K562 (cell line): Measurements from ENCODE around the gene ARG1. TPM values are rescaled to one million over a fixed set of nuclear protein-coding genes. Genes with fewer than 3 reads are reported as not detected.

Source experiments
- ATAC-seq: fragments of 200-7000 bp; cut with Tn5 transposase; 3 replicates; pipeline ENCODE4 v1.9.1; 2020; ENCODE audit warnings: moderate library complexity
- BruUV-seq: library from RNA; stranded (reverse); fragments of 400-500 nt; replicated peaks from 2 replicates; lab custom pipeline; 2021; lab: Mats Ljungman, UMichigan
- CTCF ChIA-PET: fragments of 300-600 bp; formaldehyde crosslinking; extraction: SDS; loops from one replicate; lab custom pipeline; 2021; ENCODE audit warnings: low intra/inter-chr PET ratio; lab: Yijun Ruan, JAX
- POLR2A ChIA-PET: fragments of 300-600, 350-650 bp; sonication (Branson Sonifier 250); formaldehyde crosslinking; extraction: SDS; loops from one replicate; lab custom pipeline; 2021; ENCODE audit warnings: antibody characterized with exemption, inconsistent platforms; lab: Yijun Ruan, JAX
- DNase-seq, 4 experiments: peaks; one replicate each; pipeline versions ENCODE4 v3.0.0 to v3.0.0-alpha.2; 2011 to 2018; ENCODE audit warnings: low spot score in 3 of 4, mixed read lengths in 3 of 4; ENCODE audit errors: extremely low read depth in 1 of 4
- FAIRE-seq: peaks from 2 replicates; lab custom pipeline; 2011; peaks lifted over from hg19 to GRCh38; lab: Jason Lieb, UNC
- H2AFZ ChIP-seq: 2 replicates; pipeline ENCODE4 v1.6.0; 2011; ENCODE audit warnings: low read depth, low read length, control low read depth, inconsistent platforms
- H3K27ac ChIP-seq: fragments of 200-600 bp; 3 replicates; pipeline ENCODE4 v1.8.0; 2011; ENCODE audit warnings: low read depth, mild to moderate bottlenecking, control low read depth, inconsistent platforms, low read length, moderate library complexity, mixed read lengths; ENCODE audit errors: extremely low read depth
- H3K27me3 ChIP-seq, 2 experiments: fragments of 300-600 bp in 1 of 2; 2 replicates in 1 of 2; 3 replicates in 1 of 2; pipeline versions ENCODE4 v1.6.0 to v1.8.0; 2011; ENCODE audit warnings: inconsistent platforms in 2 of 2, low read length in 2 of 2, mild to moderate bottlenecking in 1 of 2, mixed read lengths in 1 of 2, moderate library complexity in 1 of 2; ENCODE audit not compliant: control insufficient read depth in 2 of 2, insufficient read depth in 2 of 2
- H3K36me3 ChIP-seq: fragments of 300-600 bp; 3 replicates; pipeline ENCODE4 v1.8.0; 2011; ENCODE audit warnings: mild to moderate bottlenecking, low read length, inconsistent platforms; ENCODE audit not compliant: control insufficient read depth, insufficient read depth
- H3K4me1 ChIP-seq, 2 experiments: fragments of 200-600 bp in 1 of 2; replicated peaks in 1 of 2; 2 replicates in 1 of 2; 3 replicates in 1 of 2; pipeline versions ENCODE4 v1.5.1 to v1.8.0; 2011; ENCODE audit warnings: inconsistent platforms in 2 of 2, low read length in 2 of 2, mild to moderate bottlenecking in 1 of 2, mixed read lengths in 1 of 2, moderate library complexity in 1 of 2; ENCODE audit not compliant: control insufficient read depth in 2 of 2, insufficient read depth in 2 of 2
- H3K4me2 ChIP-seq: 2 replicates; pipeline ENCODE4 v1.6.1; 2011; ENCODE audit warnings: low read length, control low read depth, inconsistent platforms, mixed read lengths; ENCODE audit not compliant: insufficient read depth
- H3K4me3 ChIP-seq: fragments of 200-600 bp; sonication (generic), shearing (Covaris generic); 2 replicates; pipeline ENCODE4 v1.5.1; 2016; ENCODE audit warnings: control low read depth, inconsistent platforms
- H3K79me2 ChIP-seq: fragments of 200-600 bp; 3 replicates; pipeline ENCODE4 v1.8.0; 2011; ENCODE audit warnings: low read length, inconsistent platforms; ENCODE audit not compliant: control insufficient read depth, insufficient read depth
- H3K9ac ChIP-seq, 2 experiments: 2 replicates each; pipeline versions ENCODE4 v1.6.0 to v1.6.1; 2011; ENCODE audit warnings: low read depth in 2 of 2, low read length in 2 of 2, control low read depth in 1 of 2, inconsistent platforms in 1 of 2, mild to moderate bottlenecking in 1 of 2, mixed read lengths in 1 of 2; ENCODE audit not compliant: insufficient read depth in 1 of 2
- H3K9me1 ChIP-seq: one replicate; pipeline ENCODE4 v1.6.0; 2011; ENCODE audit warnings: inconsistent platforms, mild to moderate bottlenecking, low read length, moderate library complexity; ENCODE audit not compliant: control insufficient read depth, insufficient read depth
- H3K9me3 ChIP-seq: replicated peaks from 2 replicates; pipeline ENCODE4 v1.5.1; 2011; ENCODE audit warnings: low read depth, low read length, inconsistent platforms; ENCODE audit not compliant: control insufficient read depth, insufficient read depth
- H4K20me1 ChIP-seq: replicated peaks from 2 replicates; pipeline ENCODE4 v1.6.1; 2011; ENCODE audit warnings: low read length, inconsistent platforms, mixed read lengths; ENCODE audit not compliant: control insufficient read depth, insufficient read depth
- ARHGAP35 ChIP-seq: fragments of 450-650 bp; IDR thresholded peaks from 2 replicates; pipeline ENCODE4 v1.6.1; 2018; ENCODE audit not compliant: partially characterized antibody
- CBFA2T2 ChIP-seq: fragments of 450-650 bp; conservative IDR thresholded peaks from 2 replicates; pipeline ENCODE4 v1.6.1; 2017; ENCODE audit warnings: mild to moderate bottlenecking
- POLR2AphosphoS5 ChIP-seq: IDR thresholded peaks from 2 replicates; pipeline ENCODE4 v1.6.1; 2011; ENCODE audit warnings: mild to moderate bottlenecking, low read depth, low read length, moderate library complexity; ENCODE audit not compliant: control insufficient read depth, insufficient read depth
- POLR3A ChIP-seq: IDR thresholded peaks from 2 replicates; pipeline ENCODE4 v1.6.1; 2011; ENCODE audit warnings: borderline replicate concordance, mild to moderate bottlenecking, moderate library complexity; ENCODE audit not compliant: insufficient read length, insufficient read depth; ENCODE audit errors: extremely low read depth
- WGBS: fragments of 100-300 bp; shearing (Covaris generic); methylation state at CpG from one replicate; pipeline ENCODE4 v1.1.6; 2016; ENCODE audit warnings: low coverage, mixed read lengths; ENCODE audit not compliant: insufficient coverage; ENCODE audit errors: missing lambda C conversion rate; 5-methylcytosine and 5-hydroxymethylcytosine counted together
- in situ Hi-C: fragments of 300-500 bp; cut with MboI; formaldehyde crosslinking; loops from 4 replicates; pipeline ENCODE4 v1.15.0; 2018; ENCODE audit warnings: inconsistent platforms, mixed read lengths
- intact Hi-C: fragments of 100-400 bp; cut with micrococcal nuclease; formaldehyde crosslinking; loops from 2 replicates; pipeline ENCODE4 v1.14.2; 2022
- polyA plus RNA-seq, 8 experiments: library from polyadenylated mRNA; depleted of rRNA in 4 of 8; stranded (reverse) in 5 of 8; unstranded in 3 of 8; fragments of >200 nt; fragmentation: Nextera tagmentation in 2 of 8; fragmentation: Illumina TruSeq in 1 of 8; extraction: Ambion mirVana in 2 of 8; extraction: Trizol in 1 of 8; gene quantifications; 2 replicates each; pipeline versions ENCODE4 v1.2.1 to v1.2.3, GENCODE V29; 2011 to 2014; ENCODE audit warnings: inconsistent platforms in 1 of 8, missing spikeins in 1 of 8
- total RNA-seq, 7 experiments: library from RNA; depleted of rRNA in 6 of 7; stranded (reverse); fragments of >200 nt in 6 of 7; fragmentation: Illumina TruSeq in 2 of 7; extraction: Trizol in 2 of 7; gene quantifications; 2 replicates each; pipeline versions ENCODE4 v1.2.1 to v1.2.3, GENCODE V29; 2011 to 2021; ENCODE audit warnings: low replicate concordance in 1 of 7
- TF ChIP-seq, protein P1 (sequence below): sonication (generic); formaldehyde crosslinking; IDR thresholded peaks from 2 replicates; pipeline ENCODE4 v1.9.0; 2022; ENCODE audit warnings: mild to moderate bottlenecking, missing genetic modification reagents
- TF ChIP-seq, protein P2 (sequence below): fragments of 250-450 bp; sonication (Bioruptor Pico); IDR thresholded peaks from 2 replicates; pipeline ENCODE4 v1.4.0; 2020; ENCODE audit warnings: mild to moderate bottlenecking, moderate library complexity, borderline replicate concordance
- TF ChIP-seq, protein P3 (sequence below): sonication (generic); formaldehyde crosslinking; IDR thresholded peaks from 2 replicates; pipeline ENCODE4 v1.8.0; 2022; ENCODE audit warnings: missing genetic modification reagents, mild to moderate bottlenecking, borderline replicate concordance
- TF ChIP-seq, protein P4 (sequence below): fragments of 250-450 bp; sonication (Bioruptor Pico); IDR thresholded peaks from 2 replicates; pipeline ENCODE4 v1.4.0; 2020; ENCODE audit warnings: borderline replicate concordance
- TF ChIP-seq, protein P5 (sequence below): fragments of 250-450 bp; sonication (Bioruptor Pico); IDR thresholded peaks from 2 replicates; pipeline ENCODE4 v1.8.0; 2022; ENCODE audit warnings: inconsistent platforms

ARG1 gene
- total and polyA plus RNA-seq, 9 of the 15 experiments (the other 6 are each of a cell fraction or from before 2014, with no cell fraction given) = 0.03 to 0.20 (median 0.08) TPM; not detected in 3

DNA sequence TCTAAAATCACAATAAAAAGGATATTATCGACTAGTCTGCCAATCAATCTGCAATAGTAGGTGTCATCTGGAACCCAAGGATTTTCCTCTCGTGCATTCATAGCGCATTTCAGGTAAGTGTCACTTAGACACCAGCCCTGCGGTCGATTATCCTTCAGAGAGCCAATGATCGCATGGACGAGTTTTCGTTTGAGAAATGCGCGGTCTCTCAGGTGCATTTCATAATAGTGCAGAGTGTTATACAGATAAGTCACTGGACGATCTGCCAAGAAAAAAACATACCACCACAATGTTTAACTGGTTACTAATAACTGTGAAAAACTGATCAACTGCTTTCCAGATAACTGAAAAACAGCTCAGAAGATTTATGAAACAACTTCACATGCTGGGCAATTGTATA is 21.0 kb downstream of the ARG1 start:
- intact Hi-C loops (no loop called here), in situ Hi-C loops (no loop called here)
- ATAC-seq (no peak), DNase-seq (no peak), FAIRE-seq (no peak)
- Histone ChIP-seq H3K9me1 (no peaks in the 10 kb centered on the region), H3K79me2 (no peaks in the 10 kb centered on the region), H3K4me3 (no peak overlapping the region), H3K4me1 (no peaks in the 10 kb centered on the region), H3K9ac (no peak overlapping the region), H3K9me3 (no peaks in the 10 kb centered on the region), H3K27me3 (no peaks in the 10 kb centered on the region), H2AFZ (no peak overlapping the region), H3K27ac (no peak overlapping the region), H3K36me3 (peaks cover 82% of the 10 kb centered on the region), H3K4me2 (no peak overlapping the region), H4K20me1 (no peaks in the 10 kb centered on the region)
- ChIA-PET CTCF (no interaction called here), POLR2A (no interaction called here)
- TF ChIP-seq, protein P1, sequence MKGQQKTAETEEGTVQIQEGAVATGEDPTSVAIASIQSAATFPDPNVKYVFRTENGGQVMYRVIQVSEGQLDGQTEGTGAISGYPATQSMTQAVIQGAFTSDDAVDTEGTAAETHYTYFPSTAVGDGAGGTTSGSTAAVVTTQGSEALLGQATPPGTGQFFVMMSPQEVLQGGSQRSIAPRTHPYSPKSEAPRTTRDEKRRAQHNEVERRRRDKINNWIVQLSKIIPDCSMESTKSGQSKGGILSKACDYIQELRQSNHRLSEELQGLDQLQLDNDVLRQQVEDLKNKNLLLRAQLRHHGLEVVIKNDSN (CRISPR knock-in tag) = no peak
- TF ChIP-seq CBFA2T2 (no peak), POLR2AphosphoS5 (no peak), POLR3A (no peak), ARHGAP35 (no peak)
- TF ChIP-seq, protein P2, sequence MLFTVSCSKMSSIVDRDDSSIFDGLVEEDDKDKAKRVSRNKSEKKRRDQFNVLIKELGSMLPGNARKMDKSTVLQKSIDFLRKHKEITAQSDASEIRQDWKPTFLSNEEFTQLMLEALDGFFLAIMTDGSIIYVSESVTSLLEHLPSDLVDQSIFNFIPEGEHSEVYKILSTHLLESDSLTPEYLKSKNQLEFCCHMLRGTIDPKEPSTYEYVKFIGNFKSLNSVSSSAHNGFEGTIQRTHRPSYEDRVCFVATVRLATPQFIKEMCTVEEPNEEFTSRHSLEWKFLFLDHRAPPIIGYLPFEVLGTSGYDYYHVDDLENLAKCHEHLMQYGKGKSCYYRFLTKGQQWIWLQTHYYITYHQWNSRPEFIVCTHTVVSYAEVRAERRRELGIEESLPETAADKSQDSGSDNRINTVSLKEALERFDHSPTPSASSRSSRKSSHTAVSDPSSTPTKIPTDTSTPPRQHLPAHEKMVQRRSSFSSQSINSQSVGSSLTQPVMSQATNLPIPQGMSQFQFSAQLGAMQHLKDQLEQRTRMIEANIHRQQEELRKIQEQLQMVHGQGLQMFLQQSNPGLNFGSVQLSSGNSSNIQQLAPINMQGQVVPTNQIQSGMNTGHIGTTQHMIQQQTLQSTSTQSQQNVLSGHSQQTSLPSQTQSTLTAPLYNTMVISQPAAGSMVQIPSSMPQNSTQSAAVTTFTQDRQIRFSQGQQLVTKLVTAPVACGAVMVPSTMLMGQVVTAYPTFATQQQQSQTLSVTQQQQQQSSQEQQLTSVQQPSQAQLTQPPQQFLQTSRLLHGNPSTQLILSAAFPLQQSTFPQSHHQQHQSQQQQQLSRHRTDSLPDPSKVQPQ (CRISPR knock-in tag) = no peak
- TF ChIP-seq, protein P3, sequence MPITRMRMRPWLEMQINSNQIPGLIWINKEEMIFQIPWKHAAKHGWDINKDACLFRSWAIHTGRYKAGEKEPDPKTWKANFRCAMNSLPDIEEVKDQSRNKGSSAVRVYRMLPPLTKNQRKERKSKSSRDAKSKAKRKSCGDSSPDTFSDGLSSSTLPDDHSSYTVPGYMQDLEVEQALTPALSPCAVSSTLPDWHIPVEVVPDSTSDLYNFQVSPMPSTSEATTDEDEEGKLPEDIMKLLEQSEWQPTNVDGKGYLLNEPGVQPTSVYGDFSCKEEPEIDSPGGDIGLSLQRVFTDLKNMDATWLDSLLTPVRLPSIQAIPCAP (CRISPR knock-in tag) = no peak
- TF ChIP-seq, protein P4, sequence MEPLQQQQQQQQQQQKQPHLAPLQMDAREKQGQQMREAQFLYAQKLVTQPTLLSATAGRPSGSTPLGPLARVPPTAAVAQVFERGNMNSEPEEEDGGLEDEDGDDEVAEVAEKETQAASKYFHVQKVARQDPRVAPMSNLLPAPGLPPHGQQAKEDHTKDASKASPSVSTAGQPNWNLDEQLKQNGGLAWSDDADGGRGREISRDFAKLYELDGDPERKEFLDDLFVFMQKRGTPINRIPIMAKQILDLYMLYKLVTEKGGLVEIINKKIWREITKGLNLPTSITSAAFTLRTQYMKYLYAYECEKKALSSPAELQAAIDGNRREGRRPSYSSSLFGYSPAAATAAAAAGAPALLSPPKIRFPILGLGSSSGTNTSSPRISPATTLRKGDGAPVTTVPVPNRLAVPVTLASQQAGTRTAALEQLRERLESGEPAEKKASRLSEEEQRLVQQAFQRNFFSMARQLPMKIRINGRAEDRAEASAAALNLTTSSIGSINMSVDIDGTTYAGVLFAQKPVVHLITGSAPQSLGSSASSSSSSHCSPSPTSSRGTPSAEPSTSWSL (CRISPR knock-in tag) = no peak
- TF ChIP-seq, protein P5, sequence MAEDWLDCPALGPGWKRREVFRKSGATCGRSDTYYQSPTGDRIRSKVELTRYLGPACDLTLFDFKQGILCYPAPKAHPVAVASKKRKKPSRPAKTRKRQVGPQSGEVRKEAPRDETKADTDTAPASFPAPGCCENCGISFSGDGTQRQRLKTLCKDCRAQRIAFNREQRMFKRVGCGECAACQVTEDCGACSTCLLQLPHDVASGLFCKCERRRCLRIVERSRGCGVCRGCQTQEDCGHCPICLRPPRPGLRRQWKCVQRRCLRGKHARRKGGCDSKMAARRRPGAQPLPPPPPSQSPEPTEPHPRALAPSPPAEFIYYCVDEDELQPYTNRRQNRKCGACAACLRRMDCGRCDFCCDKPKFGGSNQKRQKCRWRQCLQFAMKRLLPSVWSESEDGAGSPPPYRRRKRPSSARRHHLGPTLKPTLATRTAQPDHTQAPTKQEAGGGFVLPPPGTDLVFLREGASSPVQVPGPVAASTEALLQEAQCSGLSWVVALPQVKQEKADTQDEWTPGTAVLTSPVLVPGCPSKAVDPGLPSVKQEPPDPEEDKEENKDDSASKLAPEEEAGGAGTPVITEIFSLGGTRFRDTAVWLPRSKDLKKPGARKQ (CRISPR knock-in tag) = no peak
- no TSS peak for BruUV-seq
- 94% methylated on average over 11 of the region's 11 CpGs for WGBS
